NCI-H748 treated with DMSO at 0.1 percent for 48 hours (cell line): Measurements from ENCODE around the gene METTL9.
"Not testable (repeated sequence)": the region's sequence is repeated elsewhere in the genome, so short reads cannot be mapped to it uniquely, and the experiment has no call there.

ENCODE experiments used
- DNase-seq: peaks from one replicate; lab custom pipeline; 2025; lab: John Stamatoyannopoulos, UW

METTL9 gene

GRCh38 chr16:21637032-21637968, 37.9 kb downstream of the METTL9 start:
- DNase-seq = no peak

- DNase-seq = no peak
These were observed 39.2 kb downstream of the METTL9 start for GRCh38 chr16:21638573-21638975.

- no peak for DNase-seq
These were observed 40.1 kb downstream of the METTL9 start for GRCh38 chr16:21639493-21639892.

- no peak for DNase-seq
These were observed 42.5 kb downstream of the METTL9 start for GRCh38 chr16:21641916-21642315.

- DNase-seq = no peak
These were observed 43.5 kb downstream of the METTL9 start for GRCh38 chr16:21642861-21643260.

- DNase-seq = no peak
These were observed 44.4 kb downstream of the METTL9 start for GRCh38 chr16:21643785-21644184.

GRCh38 chr16:21644674-21645073, 45.3 kb downstream of the METTL9 start:
- DNase-seq = no peak

GRCh38 chr16:21645261-21645721, 45.9 kb downstream of the METTL9 start:
- no peak for DNase-seq

- DNase-seq = no peak
These were observed 46.7 kb downstream of the METTL9 start for GRCh38 chr16:21646091-21646490.

GRCh38 chr16:21646721-21647561, 47.6 kb downstream of the METTL9 start:
- DNase-seq = no peak

- DNase-seq = no peak
These were observed 48.3 kb downstream of the METTL9 start for GRCh38 chr16:21647562-21648164.

- DNase-seq = not testable (repeated sequence)
These were observed 50.5 kb downstream of the METTL9 start for GRCh38 chr16:21649826-21650406.

- DNase-seq = no peak
These were observed 51.1 kb downstream of the METTL9 start for GRCh38 chr16:21650521-21650920.

GRCh38 chr16:21651515-21651914, 52.1 kb downstream of the METTL9 start:
- DNase-seq = no peak

GRCh38 chr16:21652453-21652852, 53.1 kb downstream of the METTL9 start, which contains the start of gene IGSF6:
IGSF6 (minus strand) TSS chr16:21652608; CDS start chr16:21652598, 10 bp downstream.
- no peak for DNase-seq

- DNase-seq = no peak
These were observed 54.2 kb downstream of the METTL9 start for GRCh38 chr16:21653571-21653970.

GRCh38 chr16:21654466-21654865, 55.1 kb downstream of the METTL9 start:
- DNase-seq = no peak

- no peak for DNase-seq
These were observed 55.5 kb downstream of the METTL9 start for GRCh38 chr16:21654881-21655280.

- peak; percentile 15 for DNase-seq
These were observed 57.7 kb downstream of the METTL9 start for GRCh38 chr16:21656795-21657768.

- DNase-seq = no peak
These were observed 59.7 kb downstream of the METTL9 start for GRCh38 chr16:21659124-21659523.
